ENCODE results near the gene TSHZ1. TPM values are rescaled to one million over a fixed set of nuclear protein-coding genes. Genes with fewer than 3 reads are reported as not detected.

TSHZ1 gene
- total RNA-seq, 1 donor from 2014 or later, result 5.5 TPM

- DNase-seq (ENCODE audit: low spot score), result no peak
These were observed 10.2 kb downstream of the TSHZ1 start for GRCh38 chr18:75220551-75221355.

- no peak for DNase-seq (ENCODE audit: low spot score)
These were observed 10.8 kb downstream of the TSHZ1 start for GRCh38 chr18:75221397-75221796.

GRCh38 chr18:75221897-75222296, 11.3 kb downstream of the TSHZ1 start:
- no peak for DNase-seq (ENCODE audit: low spot score)

- DNase-seq (ENCODE audit: low spot score), result no peak
These were observed 11.8 kb downstream of the TSHZ1 start for GRCh38 chr18:75222407-75222806.

- no peak for DNase-seq (ENCODE audit: low spot score)
These were observed 13.2 kb downstream of the TSHZ1 start for GRCh38 chr18:75223687-75224347.

GRCh38 chr18:75226286-75226955, 15.8 kb downstream of the TSHZ1 start:
- DNase-seq (ENCODE audit: low spot score), result peak; percentile 81

GRCh38 chr18:75226956-75227316, 16.3 kb downstream of the TSHZ1 start:
- DNase-seq (ENCODE audit: low spot score), result peak; percentile 67

- peak; percentile 59 for DNase-seq (ENCODE audit: low spot score)
These were observed 17.1 kb downstream of the TSHZ1 start for GRCh38 chr18:75227535-75228296.

- no peak for DNase-seq (ENCODE audit: low spot score)
These were observed 18.4 kb downstream of the TSHZ1 start for GRCh38 chr18:75228967-75229366.

GRCh38 chr18:75229437-75229836, 18.8 kb downstream of the TSHZ1 start:
- DNase-seq (ENCODE audit: low spot score), result no peak

- DNase-seq (ENCODE audit: low spot score), result no peak
These were observed 19.8 kb downstream of the TSHZ1 start for GRCh38 chr18:75230163-75231052.

- no peak for DNase-seq (ENCODE audit: low spot score)
These were observed 20.4 kb downstream of the TSHZ1 start for GRCh38 chr18:75231053-75231406.

GRCh38 chr18:75234901-75235300, 24.3 kb downstream of the TSHZ1 start:
- DNase-seq (ENCODE audit: low spot score), result no peak

- no peak for DNase-seq (ENCODE audit: low spot score)
These were observed 25.3 kb downstream of the TSHZ1 start for GRCh38 chr18:75235896-75236295.

GRCh38 chr18:75238100-75238499, 27.5 kb downstream of the TSHZ1 start:
- DNase-seq (ENCODE audit: low spot score), result no peak

- no peak for DNase-seq (ENCODE audit: low spot score)
These were observed 28.2 kb downstream of the TSHZ1 start for GRCh38 chr18:75238786-75239185.

GRCh38 chr18:75240433-75240832, 29.8 kb downstream of the TSHZ1 start:
- no peak for DNase-seq (ENCODE audit: low spot score)

GRCh38 chr18:75241705-75242104, 31.1 kb downstream of the TSHZ1 start:
- no peak for DNase-seq (ENCODE audit: low spot score)

- no peak for DNase-seq (ENCODE audit: low spot score)
These were observed 34.0 kb downstream of the TSHZ1 start for GRCh38 chr18:75244351-75245313.
